ENCODE results near the gene C10orf95.

C10orf95 gene

GRCh38 chr10:102416283-102416682 lies 35.1 kb downstream of the C10orf95 start:
- DNase-seq (ENCODE audit: low spot score) = no peak

GRCh38 chr10:102414749-102415148 lies 36.6 kb downstream of the C10orf95 start:
- no peak for DNase-seq (ENCODE audit: low spot score)

DNA sequence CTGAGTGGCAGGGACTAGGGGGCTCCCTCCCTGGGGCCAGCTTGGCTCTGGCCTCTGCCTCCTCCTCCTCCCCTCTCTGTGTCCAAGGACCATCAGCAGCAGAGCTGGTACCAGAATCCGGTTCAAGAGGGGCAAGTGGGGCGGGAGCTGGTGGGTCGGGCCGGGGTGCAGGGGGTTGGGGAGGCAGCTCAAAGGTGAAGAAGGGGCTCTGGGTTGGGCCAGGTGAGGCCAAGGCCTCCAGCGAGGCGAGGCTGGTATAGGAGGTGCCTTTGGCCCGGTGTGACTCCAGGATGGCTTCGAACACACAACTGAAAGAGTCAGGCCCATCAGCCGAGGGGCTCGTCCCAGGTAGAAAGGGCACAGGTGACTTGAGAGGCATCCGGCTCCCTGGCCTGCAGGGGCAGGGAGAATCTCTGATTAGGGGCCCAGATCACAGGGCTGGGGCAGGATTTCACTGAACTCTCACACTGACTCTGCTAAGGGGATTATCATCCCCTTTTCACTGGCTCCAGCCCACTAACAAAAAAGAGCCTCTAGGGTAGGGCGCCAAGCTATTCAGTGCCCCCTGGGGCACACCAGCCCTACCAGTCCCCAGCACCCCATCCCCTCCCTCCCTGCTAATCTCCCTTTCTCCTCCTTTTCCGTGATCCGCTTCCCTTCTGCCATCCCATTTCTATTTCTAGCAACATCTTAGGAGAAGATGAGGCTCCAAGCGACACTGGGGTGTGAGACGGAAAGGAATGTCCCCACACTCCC lies 37.4 kb downstream of the C10orf95 start:
- DNase-seq (ENCODE audit: low spot score) = no peak

GRCh38 chr10:102413053-102413705 lies 38.2 kb downstream of the C10orf95 start:
- no peak for DNase-seq (ENCODE audit: low spot score)

- no peak for DNase-seq (ENCODE audit: low spot score)
Measured at GRCh38 chr10:102412293-102412692, 39.0 kb downstream of the C10orf95 start.

DNA sequence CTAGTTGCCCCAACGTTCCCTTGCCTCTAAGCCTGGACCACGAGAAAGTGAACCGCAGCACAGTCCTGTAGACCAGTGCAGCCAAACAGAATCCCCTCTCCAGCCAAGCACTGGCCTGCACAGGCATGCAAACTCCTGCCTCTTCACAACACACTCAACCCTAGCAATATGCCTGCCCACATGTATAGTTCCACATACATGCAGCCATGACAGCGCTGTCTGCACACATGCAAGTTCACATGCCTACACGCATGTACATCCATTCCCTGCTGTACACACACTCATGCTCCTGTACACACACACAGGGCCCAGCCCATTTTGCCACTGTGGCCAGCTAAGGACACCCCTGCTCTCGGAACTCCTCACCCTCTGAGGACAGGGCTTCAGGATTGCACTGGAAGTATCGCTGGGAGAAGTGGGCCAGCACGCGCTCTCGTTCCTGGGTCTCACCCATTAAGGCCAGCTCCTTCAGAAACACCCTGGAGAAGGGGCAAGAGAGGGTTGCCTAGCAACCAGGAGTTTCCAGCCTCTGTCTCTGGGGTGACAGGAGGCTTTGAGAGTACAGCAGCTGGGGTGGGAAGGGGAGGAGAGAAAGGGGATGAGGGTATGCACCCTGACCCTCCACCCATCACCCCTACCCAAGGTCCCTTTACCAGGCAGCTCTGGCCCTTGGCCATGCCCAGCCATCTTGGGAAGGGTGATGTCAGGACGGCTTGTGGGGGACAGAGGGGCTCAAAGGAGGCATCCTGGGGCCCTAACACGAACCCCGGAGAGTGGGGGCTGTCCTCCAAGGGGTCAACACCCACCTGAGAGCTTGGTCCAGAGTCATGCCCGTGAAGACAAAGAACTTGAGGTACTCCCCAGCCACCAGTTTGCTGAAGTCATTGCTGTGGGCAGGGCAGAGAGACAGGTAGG lies 39.7 kb downstream of the C10orf95 start:
- DNase-seq (ENCODE audit: low spot score) = no peak

- DNase-seq (ENCODE audit: low spot score) = peak; percentile 47
Measured at GRCh38 chr10:102410429-102411073, 40.8 kb downstream of the C10orf95 start.

GRCh38 chr10:102409604-102410428 lies 41.5 kb downstream of the C10orf95 start:
- DNase-seq (ENCODE audit: low spot score) = no peak

- peak; percentile 69 for DNase-seq (ENCODE audit: low spot score)
Measured at GRCh38 chr10:102408728-102409603, 42.4 kb downstream of the C10orf95 start.

DNA sequence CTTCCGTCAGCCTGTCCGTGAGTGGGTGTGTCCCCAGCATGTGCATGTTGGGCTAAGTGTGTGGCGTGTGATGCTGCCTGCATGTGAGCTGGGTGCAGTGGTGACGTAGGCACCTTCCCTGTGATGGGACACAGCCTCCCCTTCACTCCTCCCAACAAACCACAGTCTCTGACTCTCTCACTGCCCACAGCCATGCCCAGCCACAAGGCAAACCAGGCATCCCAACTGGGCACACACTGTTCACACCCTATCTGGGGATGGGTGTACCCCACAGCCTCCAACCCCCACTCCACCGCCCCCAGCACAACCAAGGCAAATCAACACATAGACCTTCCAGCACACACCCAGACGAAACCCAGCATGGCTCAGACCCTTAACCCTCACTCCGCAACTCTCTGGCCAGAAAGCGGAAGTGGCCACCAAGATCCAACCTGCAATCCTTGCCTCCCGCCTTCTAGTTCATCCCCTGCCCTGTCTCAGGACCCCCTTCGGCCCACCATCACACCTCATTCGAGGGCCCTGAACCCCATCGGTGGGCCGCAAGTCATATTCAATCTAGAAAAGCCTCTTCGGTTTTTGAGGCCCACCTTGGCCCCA lies 43.1 kb downstream of the C10orf95 start:
- no peak for DNase-seq (ENCODE audit: low spot score)

DNA sequence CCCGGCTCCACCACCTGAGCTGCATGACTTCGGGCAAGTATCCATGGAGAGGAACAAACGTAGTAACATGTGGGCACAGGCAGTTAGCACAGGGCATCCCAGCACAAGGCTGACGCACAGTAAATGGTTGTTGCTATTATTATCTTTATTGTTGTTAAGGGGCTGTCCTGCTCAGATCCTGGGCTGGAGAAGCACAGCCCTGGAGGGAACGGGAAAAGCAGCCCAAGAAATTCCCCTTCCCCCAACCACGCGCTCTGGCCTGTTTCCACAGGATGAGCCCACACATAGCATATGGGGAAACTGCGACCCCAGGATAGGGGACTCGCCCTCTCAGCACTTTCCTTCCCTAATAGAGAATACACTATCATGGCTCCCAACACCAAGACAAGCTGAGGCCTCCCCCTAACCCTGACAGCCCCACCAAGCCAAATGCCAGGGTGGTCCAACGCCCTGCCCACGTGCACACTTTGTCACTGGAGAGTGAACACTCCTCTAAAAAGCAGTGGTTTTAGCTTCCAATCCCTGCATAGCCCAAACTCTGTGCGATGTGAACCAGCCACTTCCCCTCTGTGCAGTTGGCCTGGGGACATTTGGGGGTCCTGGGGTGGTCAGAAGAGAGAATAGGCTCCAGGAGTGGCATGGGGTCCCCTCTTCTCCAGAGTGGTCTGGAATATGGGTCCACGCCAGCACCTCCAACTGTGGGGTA lies 43.8 kb downstream of the C10orf95 start:
- no peak for DNase-seq (ENCODE audit: low spot score)

- no peak for DNase-seq (ENCODE audit: low spot score)
Measured at GRCh38 chr10:102406815-102407214, 44.5 kb downstream of the C10orf95 start.

GRCh38 chr10:102405632-102406031 lies 45.7 kb downstream of the C10orf95 start:
- no peak for DNase-seq (ENCODE audit: low spot score)

DNA sequence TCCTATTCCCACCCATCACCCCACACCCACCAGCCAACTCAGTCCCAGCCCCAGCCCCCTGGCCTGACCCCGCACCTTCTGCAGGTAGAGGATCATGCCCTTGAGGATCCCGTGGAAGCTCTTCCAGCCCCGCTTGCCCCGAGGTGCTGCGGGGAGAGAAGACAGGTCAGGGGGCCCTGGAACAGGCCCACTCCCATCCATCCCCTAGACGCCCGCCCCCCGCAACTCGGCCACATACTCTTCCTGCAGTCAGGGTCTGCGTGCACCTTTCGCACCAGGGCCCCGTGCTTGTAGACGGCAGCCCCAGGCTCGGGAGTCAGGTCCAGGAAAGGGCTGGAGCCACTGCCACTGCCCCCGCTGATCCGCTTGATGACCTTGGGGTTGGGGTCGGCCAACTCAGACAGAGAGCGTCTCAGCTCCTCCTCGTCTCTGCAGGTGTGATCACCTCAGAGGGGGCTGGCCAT lies 46.2 kb downstream of the C10orf95 start:
- no peak for DNase-seq (ENCODE audit: low spot score)

DNA sequence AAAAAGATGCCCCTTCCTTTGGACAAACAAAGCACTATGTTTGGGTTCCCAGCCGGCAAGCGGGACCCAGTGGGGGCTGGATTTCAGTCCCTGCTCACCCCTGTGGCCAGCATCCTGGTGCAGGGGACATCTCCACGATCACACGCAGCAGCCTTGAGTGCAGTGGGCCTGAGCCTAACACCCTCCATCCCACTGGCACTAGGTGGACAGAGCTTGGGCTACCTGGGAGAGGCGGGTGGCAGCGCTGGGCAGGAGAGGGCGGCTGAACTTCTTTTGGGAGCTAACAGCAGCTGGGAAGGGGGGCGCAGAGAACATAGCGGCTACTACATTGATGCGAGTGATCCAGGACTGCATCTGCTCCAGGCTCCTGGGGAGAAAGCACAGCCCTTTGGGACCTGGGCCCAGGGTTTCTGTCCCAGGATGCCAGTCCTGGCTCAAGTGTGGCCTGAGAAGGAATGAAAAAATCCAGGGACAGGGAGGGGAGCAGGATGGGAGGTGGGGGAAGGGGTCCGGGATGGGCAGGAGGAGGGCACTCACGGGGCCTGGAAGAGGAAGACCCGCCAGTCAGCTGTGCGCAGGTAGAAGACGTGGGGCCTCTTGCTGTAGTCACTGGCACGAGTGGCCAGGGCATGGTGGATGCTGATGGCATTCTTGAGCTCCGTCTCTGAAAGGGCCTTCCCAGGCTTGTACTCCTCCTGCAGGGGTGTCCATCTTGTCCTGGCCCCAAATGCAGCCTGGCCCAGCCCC lies 46.8 kb downstream of the C10orf95 start:
- DNase-seq (ENCODE audit: low spot score) = no peak

DNA sequence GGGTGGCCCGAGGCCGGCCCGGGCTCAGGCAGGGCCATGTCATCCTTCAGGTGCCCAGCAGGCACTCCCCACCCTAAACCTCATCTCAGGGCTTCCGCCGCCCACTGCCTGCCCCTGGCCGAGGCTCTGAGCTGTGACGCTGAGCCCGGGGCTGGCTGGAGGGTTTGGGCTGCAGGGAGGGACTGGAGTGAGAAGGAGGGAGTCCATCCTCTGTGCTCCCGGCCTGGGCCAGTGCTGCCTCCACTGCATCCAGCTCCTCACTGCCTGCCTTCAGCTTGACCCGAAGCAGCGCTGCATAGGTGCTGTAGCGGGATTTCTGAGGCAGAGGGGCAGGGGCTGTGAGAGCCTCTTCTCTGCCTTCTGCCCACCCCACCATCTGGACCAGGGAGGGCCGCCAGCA lies 48.2 kb downstream of the C10orf95 start:
- no peak for DNase-seq (ENCODE audit: low spot score)

DNA sequence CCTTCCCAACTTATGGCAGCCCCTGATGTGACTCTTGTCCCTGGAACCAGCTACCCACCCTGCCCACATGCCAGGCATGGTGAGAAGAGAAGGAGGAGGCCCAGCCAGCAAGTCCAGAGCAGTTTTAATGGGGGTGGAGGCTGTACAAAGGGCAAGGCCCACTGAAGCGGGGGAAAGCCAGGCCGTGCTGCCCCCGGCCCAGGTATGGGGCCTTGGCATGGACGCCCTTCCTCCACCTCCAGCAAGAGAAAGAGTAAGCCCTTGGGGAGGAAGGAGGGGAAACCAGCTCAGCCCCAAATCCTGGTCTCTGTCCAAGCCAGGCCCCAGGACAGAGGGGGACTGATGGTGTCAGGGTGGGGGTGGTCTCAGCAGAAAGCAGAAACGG lies 48.8 kb downstream of the C10orf95 start:
- DNase-seq (ENCODE audit: low spot score) = no peak
